Stimulated activated naive CD8-positive, alpha-beta T cell treated with anti-CD3 and anti-CD28 coated beads, Interleukin-15, Interleukin-2, amounts not matched to agents 100 ng/mL and 50 ng/mL, for 24 hours (primary cell): Measurements from ENCODE around the gene MFAP2.

ENCODE experiments used
- H3K27ac Mint-ChIP-seq: one replicate; pipeline ENCODE4 v1.8.0; 2021; ENCODE audit warnings: mild to moderate bottlenecking, mixed read lengths
- H3K27me3 Mint-ChIP-seq: one replicate; pipeline ENCODE4 v1.8.0; 2021; ENCODE audit warnings: mixed read lengths
- H3K36me3 Mint-ChIP-seq: one replicate; pipeline ENCODE4 v1.8.0; 2021; ENCODE audit warnings: low read depth, mixed read lengths
- H3K4me1 Mint-ChIP-seq: one replicate; pipeline ENCODE4 v1.8.0; 2021; ENCODE audit warnings: low read depth, mixed read lengths
- H3K4me3 Mint-ChIP-seq: one replicate; pipeline ENCODE4 v1.8.0; 2021; ENCODE audit warnings: mild to moderate bottlenecking, mixed read lengths
- H3K9me3 Mint-ChIP-seq: one replicate; pipeline ENCODE4 v1.8.0; 2021; ENCODE audit warnings: mixed read lengths

The MFAP2 gene

DNA sequence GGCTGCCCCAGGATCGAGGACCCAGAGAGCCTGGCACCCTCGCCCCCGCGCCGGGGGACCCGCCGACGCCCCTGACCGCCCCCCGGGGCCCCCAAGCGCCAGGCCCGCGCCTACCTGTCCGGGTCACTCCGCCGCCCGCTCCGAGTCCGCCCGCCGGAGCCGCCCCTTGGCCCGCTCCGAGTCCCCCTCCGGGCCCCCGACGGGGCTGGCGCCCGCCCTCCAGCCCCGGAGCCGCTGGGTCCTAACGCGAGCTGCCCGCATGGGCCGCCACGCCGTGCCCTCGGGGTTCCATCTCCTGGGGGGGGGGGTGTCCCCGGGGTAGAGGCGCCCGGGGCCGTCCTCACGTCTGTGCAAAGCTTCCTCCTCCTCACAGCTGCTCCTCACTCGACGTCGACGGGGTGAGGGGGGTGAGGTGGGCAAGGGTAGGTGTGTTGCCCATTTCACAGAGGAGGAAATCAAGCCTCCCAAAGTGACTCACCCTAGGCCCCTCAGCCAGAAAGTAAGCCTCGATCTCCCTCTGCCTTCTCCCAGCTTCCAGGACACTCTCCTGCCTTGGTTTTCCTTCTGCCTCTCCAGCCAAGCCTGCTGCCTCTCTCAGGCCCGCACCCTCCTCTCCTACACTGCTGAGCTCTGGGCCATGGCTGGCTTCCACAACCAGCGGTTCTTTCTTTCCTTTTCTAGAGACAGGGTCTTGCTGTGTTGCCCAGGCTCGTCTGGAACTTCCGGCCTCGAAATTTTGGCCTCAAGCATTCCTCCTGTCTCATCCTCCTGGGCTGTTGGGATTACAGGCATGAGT is at the start of gene MFAP2:
Gene MFAP2 (minus strand): TSS at position 148 of the 796 bp plus-strand sequence. CDS start 2,347 bp downstream, outside the sequence.
- Mint-ChIP-seq H3K9me3 (no peaks in the 10 kb centered on the region), H3K27ac (peak within 1 kb of the TSS; percentile 36), H3K27me3 (peaks cover 24% of the 10 kb centered on the region), H3K4me1 (peaks cover 9% of the 10 kb centered on the region), H3K4me3 (peak within 1 kb of the TSS; percentile 52), H3K36me3 (peaks cover 2% of the 10 kb centered on the region)

- no peaks in the 10 kb centered on the region for H3K9me3 Mint-ChIP-seq
- H3K27me3 Mint-ChIP-seq: no peaks in the 10 kb centered on the region
- H3K4me1 Mint-ChIP-seq: no peaks in the 10 kb centered on the region
- no peak overlapping the region for H3K27ac Mint-ChIP-seq
- H3K36me3 Mint-ChIP-seq: peaks cover 33% of the 10 kb centered on the region
- H3K4me3 Mint-ChIP-seq: no peak overlapping the region
Measured at GRCh38 chr1:17030206-17030605, 49.8 kb upstream of the MFAP2 start.

- no peaks in the 10 kb centered on the region for H3K4me1 Mint-ChIP-seq
- H3K27me3 Mint-ChIP-seq: no peaks in the 10 kb centered on the region
- H3K4me3 Mint-ChIP-seq: no peak overlapping the region
- no peak overlapping the region for H3K27ac Mint-ChIP-seq
- H3K9me3 Mint-ChIP-seq: no peaks in the 10 kb centered on the region
- peaks cover 44% of the 10 kb centered on the region for H3K36me3 Mint-ChIP-seq
Measured at GRCh38 chr1:17028662-17029188, 48.3 kb upstream of the MFAP2 start.

DNA sequence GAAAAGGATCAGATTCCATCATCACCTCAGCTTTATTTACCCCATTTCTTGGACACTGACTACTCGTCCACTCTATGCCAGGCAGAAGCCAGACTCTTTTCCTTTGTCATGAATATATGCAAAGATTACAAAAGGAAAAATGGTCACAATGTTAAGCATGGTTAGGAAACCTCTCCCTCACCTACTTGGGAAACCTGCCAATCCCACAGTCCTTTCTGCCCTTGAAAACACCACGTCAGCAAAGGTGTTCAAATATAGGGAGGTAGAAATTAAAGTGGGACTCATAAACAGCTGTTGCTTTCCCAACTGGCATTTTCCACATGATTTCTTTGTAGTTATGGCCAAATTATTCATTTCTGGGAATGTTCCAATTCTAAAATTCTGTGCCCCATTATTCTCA is 47.5 kb upstream of the MFAP2 start:
- Mint-ChIP-seq H3K9me3 (no peaks in the 10 kb centered on the region), H3K27me3 (no peaks in the 10 kb centered on the region), H3K27ac (no peak overlapping the region), H3K4me3 (no peak overlapping the region), H3K36me3 (peaks cover 52% of the 10 kb centered on the region), H3K4me1 (no peaks in the 10 kb centered on the region)

- H3K4me1 Mint-ChIP-seq: no peaks in the 10 kb centered on the region
- no peaks in the 10 kb centered on the region for H3K27me3 Mint-ChIP-seq
- H3K36me3 Mint-ChIP-seq: peaks cover 57% of the 10 kb centered on the region
- no peak overlapping the region for H3K4me3 Mint-ChIP-seq
- H3K27ac Mint-ChIP-seq: no peak overlapping the region
- H3K9me3 Mint-ChIP-seq: no peaks in the 10 kb centered on the region
Measured at GRCh38 chr1:17027403-17027802, 47.0 kb upstream of the MFAP2 start.

- H3K4me3 Mint-ChIP-seq: no peak overlapping the region
- no peaks in the 10 kb centered on the region for H3K27me3 Mint-ChIP-seq
- H3K9me3 Mint-ChIP-seq: no peaks in the 10 kb centered on the region
- H3K36me3 Mint-ChIP-seq: peaks cover 72% of the 10 kb centered on the region
- no peaks in the 10 kb centered on the region for H3K4me1 Mint-ChIP-seq
- no peak overlapping the region for H3K27ac Mint-ChIP-seq
Measured at GRCh38 chr1:17024721-17025120, 44.3 kb upstream of the MFAP2 start.

DNA sequence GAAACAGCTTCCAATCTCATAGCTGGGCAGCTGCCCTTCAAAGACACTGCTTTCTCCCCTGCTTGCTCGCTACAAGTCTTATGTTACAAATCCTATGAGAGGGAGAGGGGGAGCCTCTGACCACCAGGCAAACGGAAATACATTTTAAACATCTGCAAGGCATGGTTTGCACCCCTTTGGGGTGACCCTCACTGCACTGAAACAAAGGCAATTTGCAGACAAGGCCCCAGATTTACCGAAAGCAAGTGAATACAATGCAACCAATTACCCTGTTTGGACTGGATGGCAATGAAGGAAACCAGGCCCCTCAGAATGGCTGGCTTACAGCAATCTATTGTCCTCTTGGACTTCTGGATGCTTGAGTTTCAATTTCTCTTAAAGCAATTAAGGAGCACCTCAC is 43.2 kb upstream of the MFAP2 start:
- Mint-ChIP-seq H3K36me3 (peaks cover 74% of the 10 kb centered on the region), H3K27me3 (no peaks in the 10 kb centered on the region), H3K27ac (no peak overlapping the region), H3K4me3 (no peak overlapping the region), H3K9me3 (no peaks in the 10 kb centered on the region), H3K4me1 (peaks cover 9% of the 10 kb centered on the region)

DNA sequence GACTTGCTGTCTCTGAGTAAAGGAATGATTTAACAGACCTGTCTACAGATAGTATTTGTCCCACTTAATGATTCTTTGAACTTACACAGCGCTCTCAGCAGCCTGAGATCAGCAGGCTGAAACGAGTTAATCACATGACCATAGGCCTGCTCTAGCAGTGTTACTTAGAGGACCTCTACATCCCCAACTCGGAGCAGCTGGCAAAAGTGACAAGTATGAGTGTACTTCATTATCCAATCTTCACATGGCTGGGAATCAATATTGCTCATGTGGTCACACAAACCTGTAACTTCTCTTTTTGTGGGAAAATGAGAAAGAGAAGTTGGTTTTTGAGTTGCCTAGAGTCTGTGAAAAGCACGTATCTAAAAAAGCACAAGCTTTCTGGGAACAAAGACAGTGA is 42.7 kb upstream of the MFAP2 start:
- H3K27ac Mint-ChIP-seq: no peak overlapping the region
- H3K27me3 Mint-ChIP-seq: no peaks in the 10 kb centered on the region
- H3K9me3 Mint-ChIP-seq: no peaks in the 10 kb centered on the region
- H3K4me1 Mint-ChIP-seq: peaks cover 9% of the 10 kb centered on the region
- H3K4me3 Mint-ChIP-seq: no peak overlapping the region
- H3K36me3 Mint-ChIP-seq: peaks cover 74% of the 10 kb centered on the region

DNA sequence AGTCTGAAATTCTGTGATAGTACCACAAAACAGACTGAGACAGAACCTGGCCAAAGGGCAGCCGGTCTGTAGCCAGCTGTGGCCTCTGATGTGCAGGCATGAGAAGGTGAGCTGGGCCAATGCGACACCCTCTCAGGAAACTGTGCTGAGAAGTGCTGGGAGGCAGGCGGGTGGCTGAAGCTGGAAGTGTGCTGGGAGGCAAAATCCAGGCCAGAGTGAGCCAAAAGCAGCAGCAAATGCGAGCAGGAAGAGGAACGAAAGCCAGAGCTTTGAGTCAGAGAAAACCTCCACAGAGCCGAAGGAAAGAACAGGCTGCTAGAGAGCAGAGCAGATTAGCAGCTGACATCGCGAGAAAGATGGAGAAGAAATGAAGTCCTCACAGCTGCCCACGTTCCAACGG is 41.5 kb upstream of the MFAP2 start:
- Mint-ChIP-seq H3K36me3 (peaks cover 64% of the 10 kb centered on the region), H3K27ac (no peak overlapping the region), H3K4me1 (peaks cover 9% of the 10 kb centered on the region), H3K4me3 (no peak overlapping the region), H3K27me3 (no peaks in the 10 kb centered on the region), H3K9me3 (no peaks in the 10 kb centered on the region)

DNA sequence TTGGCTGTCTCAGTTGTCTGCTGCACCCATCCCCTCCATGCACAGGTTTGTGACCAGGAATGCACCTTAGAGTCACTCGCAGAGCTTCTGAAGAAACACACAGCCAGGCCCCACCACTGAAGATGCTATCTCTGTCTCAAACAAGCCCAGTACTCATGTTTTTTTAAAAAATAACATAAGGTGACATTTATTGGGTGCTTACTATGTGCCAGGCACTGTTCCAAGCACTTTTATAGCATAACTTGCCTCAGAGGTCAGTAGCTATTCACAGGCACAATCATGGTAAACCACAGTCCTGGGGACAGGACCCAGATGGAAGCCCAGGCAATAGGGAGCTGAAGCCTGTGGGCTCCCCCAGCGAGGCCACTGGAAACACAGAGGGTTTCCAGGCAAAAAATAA is 40.1 kb upstream of the MFAP2 start:
- Mint-ChIP-seq H3K27me3 (no peaks in the 10 kb centered on the region), H3K27ac (no peak overlapping the region), H3K4me3 (no peak overlapping the region), H3K9me3 (no peaks in the 10 kb centered on the region), H3K4me1 (peaks cover 9% of the 10 kb centered on the region), H3K36me3 (peaks cover 63% of the 10 kb centered on the region)

DNA sequence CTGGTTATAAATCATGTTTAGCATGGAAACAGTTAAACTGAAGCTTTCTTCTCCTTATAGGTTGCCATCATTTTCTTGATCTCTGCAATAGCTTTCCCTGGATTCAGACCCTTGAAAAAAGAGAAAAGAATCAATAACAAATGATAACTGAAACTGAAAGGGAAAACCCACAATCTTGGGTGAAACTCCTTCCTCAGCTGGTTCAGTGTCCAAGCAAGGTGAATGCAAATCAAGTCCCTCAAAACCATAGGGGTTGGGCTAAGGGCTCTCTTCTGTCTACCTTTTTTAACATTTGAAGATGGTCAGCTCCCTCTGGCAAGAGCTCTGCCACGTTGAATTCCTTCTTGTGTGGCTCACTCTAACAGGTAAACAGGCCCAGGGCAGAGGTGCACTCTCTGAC is 38.4 kb upstream of the MFAP2 start:
- Mint-ChIP-seq H3K27ac (peak overlapping the region; percentile 61), H3K36me3 (peaks cover 52% of the 10 kb centered on the region), H3K9me3 (no peaks in the 10 kb centered on the region), H3K27me3 (no peaks in the 10 kb centered on the region), H3K4me1 (peaks cover 9% of the 10 kb centered on the region), H3K4me3 (no peak overlapping the region)

GRCh38 chr1:17017435-17017834 is 37.0 kb upstream of the MFAP2 start:
- Mint-ChIP-seq H3K9me3 (no peaks in the 10 kb centered on the region), H3K27ac (no peak overlapping the region), H3K4me3 (no peak overlapping the region), H3K36me3 (peaks cover 38% of the 10 kb centered on the region), H3K4me1 (peaks cover 9% of the 10 kb centered on the region), H3K27me3 (no peaks in the 10 kb centered on the region)

- Mint-ChIP-seq H3K27ac (no peak overlapping the region), H3K9me3 (no peaks in the 10 kb centered on the region), H3K4me3 (no peak overlapping the region), H3K4me1 (peaks cover 9% of the 10 kb centered on the region), H3K27me3 (no peaks in the 10 kb centered on the region), H3K36me3 (peaks cover 30% of the 10 kb centered on the region)
Measured at GRCh38 chr1:17016317-17016661, 35.9 kb upstream of the MFAP2 start.

GRCh38 chr1:17014671-17015567 is 34.5 kb upstream of the MFAP2 start:
- peaks cover 20% of the 10 kb centered on the region for H3K4me1 Mint-ChIP-seq
- no peak overlapping the region for H3K27ac Mint-ChIP-seq
- no peaks in the 10 kb centered on the region for H3K27me3 Mint-ChIP-seq
- no peak overlapping the region for H3K4me3 Mint-ChIP-seq
- no peaks in the 10 kb centered on the region for H3K9me3 Mint-ChIP-seq
- H3K36me3 Mint-ChIP-seq: peaks cover 20% of the 10 kb centered on the region
